ENCODE data around the gene TIMP4. TPM values are rescaled to one million over a fixed set of nuclear protein-coding genes. Genes with fewer than 3 reads are reported as not detected.

Gene TIMP4
- total and polyA plus RNA-seq, 2 donors = 1.3 to 25.1 TPM

- DNase-seq (ENCODE audit: extremely low spot score) = no peak
- Histone ChIP-seq H3K36me3 (ENCODE audit: insufficient read depth) (no peaks in the 10 kb centered on the region), H3K4me3 (ENCODE audit: low read depth, low read length) (no peak overlapping the region), H3K27ac (ENCODE audit: low read depth) (no peak overlapping the region), H3K4me1 (ENCODE audit: insufficient read depth) (no peaks in the 10 kb centered on the region)
- 64% methylated on average over 4 of the region's 4 CpGs for WGBS
Observed at GRCh38 chr3:12149029-12149428, 9.7 kb downstream of the TIMP4 start.

- 51% methylated on average over 4 of the region's 4 CpGs for WGBS
- H3K27ac ChIP-seq (ENCODE audit: low read depth) = no peak overlapping the region
- H3K4me3 ChIP-seq (ENCODE audit: low read depth, low read length) = no peak overlapping the region
- DNase-seq (ENCODE audit: extremely low spot score) = no peak
- no peaks in the 10 kb centered on the region for H3K4me1 ChIP-seq (ENCODE audit: insufficient read depth)
- H3K36me3 ChIP-seq (ENCODE audit: insufficient read depth) = no peaks in the 10 kb centered on the region
Observed at GRCh38 chr3:12148183-12148940, 10.3 kb downstream of the TIMP4 start.

- WGBS = 77% methylated on average over 9 of the region's 9 CpGs
- Histone ChIP-seq H3K4me3 (ENCODE audit: low read depth, low read length) (no peak overlapping the region), H3K36me3 (ENCODE audit: insufficient read depth) (no peaks in the 10 kb centered on the region), H3K4me1 (ENCODE audit: insufficient read depth) (no peaks in the 10 kb centered on the region), H3K27ac (ENCODE audit: low read depth) (no peak overlapping the region)
- no peak for DNase-seq (ENCODE audit: extremely low spot score)
Observed at GRCh38 chr3:12147049-12147780, 11.5 kb downstream of the TIMP4 start.

GRCh38 chr3:12143949-12144504 lies 14.7 kb downstream of the TIMP4 start:
- Histone ChIP-seq H3K27ac (ENCODE audit: low read depth) (no peak overlapping the region), H3K4me3 (ENCODE audit: low read depth, low read length) (no peak overlapping the region), H3K36me3 (ENCODE audit: insufficient read depth) (no peaks in the 10 kb centered on the region), H3K4me1 (ENCODE audit: insufficient read depth) (no peaks in the 10 kb centered on the region)
- WGBS = 27% methylated on average over 6 of the region's 6 CpGs
- DNase-seq (ENCODE audit: extremely low spot score) = no peak

- Histone ChIP-seq H3K4me3 (ENCODE audit: low read depth, low read length) (no peak overlapping the region), H3K36me3 (ENCODE audit: insufficient read depth) (no peaks in the 10 kb centered on the region), H3K4me1 (ENCODE audit: insufficient read depth) (no peaks in the 10 kb centered on the region), H3K27ac (ENCODE audit: low read depth) (no peak overlapping the region)
- no peak for DNase-seq (ENCODE audit: extremely low spot score)
- WGBS = 92% methylated on average over 4 of the region's 4 CpGs
Observed at GRCh38 chr3:12142476-12142875, 16.2 kb downstream of the TIMP4 start.

- no peak overlapping the region for H3K27ac ChIP-seq (ENCODE audit: low read depth)
- DNase-seq (ENCODE audit: extremely low spot score) = no peak
- no peaks in the 10 kb centered on the region for H3K4me1 ChIP-seq (ENCODE audit: insufficient read depth)
- 88% methylated on average over 1 of the region's 1 CpG for WGBS
- no peak overlapping the region for H3K4me3 ChIP-seq (ENCODE audit: low read depth, low read length)
- H3K36me3 ChIP-seq (ENCODE audit: insufficient read depth) = no peaks in the 10 kb centered on the region
Observed at GRCh38 chr3:12141350-12141749, 17.4 kb downstream of the TIMP4 start.

GRCh38 chr3:12139111-12139511 lies 19.6 kb downstream of the TIMP4 start:
- Histone ChIP-seq H3K4me1 (ENCODE audit: insufficient read depth) (no peaks in the 10 kb centered on the region), H3K36me3 (ENCODE audit: insufficient read depth) (no peaks in the 10 kb centered on the region), H3K4me3 (ENCODE audit: low read depth, low read length) (no peak overlapping the region), H3K27ac (ENCODE audit: low read depth) (no peak overlapping the region)
- 39% methylated on average over 5 of the region's 5 CpGs for WGBS
- DNase-seq (ENCODE audit: extremely low spot score) = no peak

GRCh38 chr3:12138044-12138443 lies 20.7 kb downstream of the TIMP4 start:
- WGBS = 18% methylated on average over 1 of the region's 1 CpG

GRCh38 chr3:12136371-12136770 lies 22.3 kb downstream of the TIMP4 start:
- Histone ChIP-seq H3K4me3 (ENCODE audit: low read depth, low read length) (no peak overlapping the region), H3K27ac (ENCODE audit: low read depth) (no peak overlapping the region), H3K4me1 (ENCODE audit: insufficient read depth) (no peaks in the 10 kb centered on the region), H3K36me3 (ENCODE audit: insufficient read depth) (no peaks in the 10 kb centered on the region)
- no peak for DNase-seq (ENCODE audit: extremely low spot score)
- 88% methylated on average over 3 of the region's 3 CpGs for WGBS

More at GRCh38 chr3:12138044-12138443, 20.7 kb downstream of the TIMP4 start:
- no peak for DNase-seq (ENCODE audit: extremely low spot score)
- H3K27ac ChIP-seq (ENCODE audit: low read depth) = no peak overlapping the region
- no peak overlapping the region for H3K4me3 ChIP-seq (ENCODE audit: low read depth, low read length)
- H3K4me1 ChIP-seq (ENCODE audit: insufficient read depth) = no peaks in the 10 kb centered on the region
- H3K36me3 ChIP-seq (ENCODE audit: insufficient read depth) = no peaks in the 10 kb centered on the region

GRCh38 chr3:12135029-12135657 lies 23.6 kb downstream of the TIMP4 start:
- DNase-seq (ENCODE audit: extremely low spot score) = no peak
- no peaks in the 10 kb centered on the region for H3K36me3 ChIP-seq (ENCODE audit: insufficient read depth)
- WGBS = 2% methylated on average over 3 of the region's 3 CpGs
- H3K27ac ChIP-seq (ENCODE audit: low read depth) = no peak overlapping the region
- H3K4me3 ChIP-seq (ENCODE audit: low read depth, low read length) = no peak overlapping the region
- H3K4me1 ChIP-seq (ENCODE audit: insufficient read depth) = no peaks in the 10 kb centered on the region

GRCh38 chr3:12132881-12133280 lies 25.8 kb downstream of the TIMP4 start:
- H3K4me1 ChIP-seq (ENCODE audit: insufficient read depth) = no peaks in the 10 kb centered on the region
- DNase-seq (ENCODE audit: extremely low spot score) = no peak
- H3K4me3 ChIP-seq (ENCODE audit: low read depth, low read length) = no peak overlapping the region
- H3K27ac ChIP-seq (ENCODE audit: low read depth) = no peak overlapping the region
- WGBS = 10% methylated on average over 1 of the region's 1 CpG
- H3K36me3 ChIP-seq (ENCODE audit: insufficient read depth) = no peaks in the 10 kb centered on the region

GRCh38 chr3:12131351-12132090 lies 27.2 kb downstream of the TIMP4 start:
- 78% methylated on average over 3 of the region's 3 CpGs for WGBS
- Histone ChIP-seq H3K27ac (ENCODE audit: low read depth) (no peak overlapping the region), H3K4me1 (ENCODE audit: insufficient read depth) (no peaks in the 10 kb centered on the region), H3K4me3 (ENCODE audit: low read depth, low read length) (no peak overlapping the region), H3K36me3 (ENCODE audit: insufficient read depth) (no peaks in the 10 kb centered on the region)
- DNase-seq (ENCODE audit: extremely low spot score) = no peak

GRCh38 chr3:12127391-12127790 lies 31.3 kb downstream of the TIMP4 start:
- no peak overlapping the region for H3K4me3 ChIP-seq (ENCODE audit: low read depth, low read length)
- DNase-seq (ENCODE audit: extremely low spot score) = no peak
- 96% methylated on average over 1 of the region's 1 CpG for WGBS

More at GRCh38 chr3:12127391-12127790, 31.3 kb downstream of the TIMP4 start:
- no peak overlapping the region for H3K27ac ChIP-seq (ENCODE audit: low read depth)
- no peaks in the 10 kb centered on the region for H3K36me3 ChIP-seq (ENCODE audit: insufficient read depth)
- no peaks in the 10 kb centered on the region for H3K4me1 ChIP-seq (ENCODE audit: insufficient read depth)

Measured in urinary bladder (tissue), 4 donors.